GOT3 (cell line): ENCODE results near the gene PLCXD1.

Experiments used
- DNase-seq: peaks from one replicate; lab custom pipeline; 2025; ENCODE audit warnings: mixed read lengths; lab: John Stamatoyannopoulos, UW

PLCXD1 gene

DNA sequence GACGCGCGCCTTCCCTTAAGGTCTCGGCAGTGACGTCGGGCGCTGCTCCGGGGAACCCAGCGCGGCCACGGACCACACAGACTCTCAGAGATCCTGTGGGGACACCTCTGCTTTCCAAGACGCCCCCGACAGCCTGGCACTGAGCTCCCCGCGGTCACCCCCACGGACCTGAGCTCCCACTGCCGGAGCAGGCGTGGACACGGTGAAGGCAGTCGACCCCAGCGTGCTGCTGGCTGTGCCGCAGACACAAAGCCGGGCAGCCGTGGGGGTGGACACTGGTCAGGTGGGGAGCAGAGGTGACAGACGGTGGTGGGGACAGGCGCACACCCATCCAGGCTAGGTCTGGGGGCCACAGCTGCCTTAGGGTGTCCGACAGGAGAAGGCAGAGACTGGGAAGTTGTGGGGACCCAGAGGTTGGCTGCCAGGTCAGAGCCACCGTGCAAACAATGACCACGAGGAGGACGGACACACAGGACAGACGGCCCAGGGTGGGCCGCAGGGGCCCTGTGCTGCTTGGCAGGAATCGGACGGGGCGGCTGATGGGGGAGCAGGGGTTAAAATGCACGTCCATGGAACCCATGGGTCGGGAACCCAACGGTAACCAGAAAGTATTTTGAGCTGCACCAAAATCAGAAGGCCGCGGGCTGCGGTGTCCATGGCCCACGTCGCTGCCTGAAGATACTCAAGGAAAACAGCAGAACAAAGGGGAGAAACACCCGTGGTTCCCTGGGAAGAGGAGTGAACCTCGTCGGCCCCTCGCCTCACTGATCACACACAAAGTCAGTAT lies 54.0 kb downstream of the PLCXD1 start:
- no peak for DNase-seq

GRCh38 chrX:335758-336155 lies 54.6 kb downstream of the PLCXD1 start:
- DNase-seq: no peak

GRCh38 chrX:336227-336626 lies 55.0 kb downstream of the PLCXD1 start:
- DNase-seq: no peak

DNA sequence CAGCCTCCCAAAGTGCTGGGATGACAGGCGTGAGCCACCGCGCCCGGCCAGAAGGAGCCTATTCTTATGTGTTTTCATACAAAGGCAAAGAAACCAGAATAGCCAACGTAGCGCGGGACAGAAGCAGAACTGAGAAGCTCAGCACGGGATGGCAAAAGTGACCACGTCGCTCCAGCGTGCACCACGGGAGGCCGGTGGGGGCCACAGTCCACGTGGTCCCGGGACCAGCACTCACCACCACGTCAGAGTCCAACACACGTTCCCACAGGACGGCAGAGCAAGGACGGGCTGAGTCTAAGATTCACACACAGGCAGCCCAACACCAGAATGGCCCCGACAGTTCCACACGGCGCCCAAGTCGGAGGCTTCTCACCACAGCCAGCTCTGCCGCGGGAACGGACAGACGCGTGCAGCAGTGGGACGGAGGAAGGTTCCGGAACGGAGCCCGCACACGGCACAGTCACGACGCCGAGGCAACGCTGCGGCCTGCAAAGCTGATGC lies 56.2 kb downstream of the PLCXD1 start:
- no peak for DNase-seq

- DNase-seq: no peak
Observed at GRCh38 chrX:338281-338835, 57.2 kb downstream of the PLCXD1 start.

DNA sequence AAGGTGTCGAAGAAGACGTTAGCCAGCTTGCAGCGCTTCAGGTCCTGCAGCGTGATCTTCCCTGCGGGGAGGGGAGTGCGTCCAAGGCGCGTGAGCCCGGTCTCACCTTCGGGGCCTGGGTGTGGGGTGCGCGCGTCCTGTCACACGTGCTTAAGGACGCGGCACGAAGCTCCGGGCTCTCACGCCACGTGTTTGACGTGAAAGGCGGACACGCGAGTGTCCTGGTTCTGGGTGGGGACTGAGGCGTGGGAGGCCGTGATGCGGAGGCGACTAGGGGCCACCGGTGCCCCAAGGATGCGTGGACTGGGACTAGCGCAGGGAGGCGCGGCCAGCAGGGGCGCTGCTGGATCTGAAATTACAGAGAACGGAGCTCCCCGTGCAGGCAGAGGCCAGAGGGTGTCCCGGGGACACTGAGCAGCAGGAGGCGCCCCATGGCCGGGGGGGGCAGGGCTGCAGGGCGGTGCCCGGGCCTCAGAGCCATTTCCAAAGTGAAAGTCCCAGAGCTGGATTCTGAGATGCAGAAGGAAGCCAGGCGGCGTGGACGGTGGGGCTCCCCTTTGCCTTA lies 57.7 kb downstream of the PLCXD1 start:
- DNase-seq: no peak

GRCh38 chrX:340121-340520 lies 58.9 kb downstream of the PLCXD1 start:
- DNase-seq: no peak

GRCh38 chrX:340641-341423 lies 59.7 kb downstream of the PLCXD1 start:
- no peak for DNase-seq

- no peak for DNase-seq
Observed at GRCh38 chrX:341541-342101, 60.4 kb downstream of the PLCXD1 start.

GRCh38 chrX:344371-344901 lies 63.3 kb downstream of the PLCXD1 start:
- DNase-seq: no peak

DNA sequence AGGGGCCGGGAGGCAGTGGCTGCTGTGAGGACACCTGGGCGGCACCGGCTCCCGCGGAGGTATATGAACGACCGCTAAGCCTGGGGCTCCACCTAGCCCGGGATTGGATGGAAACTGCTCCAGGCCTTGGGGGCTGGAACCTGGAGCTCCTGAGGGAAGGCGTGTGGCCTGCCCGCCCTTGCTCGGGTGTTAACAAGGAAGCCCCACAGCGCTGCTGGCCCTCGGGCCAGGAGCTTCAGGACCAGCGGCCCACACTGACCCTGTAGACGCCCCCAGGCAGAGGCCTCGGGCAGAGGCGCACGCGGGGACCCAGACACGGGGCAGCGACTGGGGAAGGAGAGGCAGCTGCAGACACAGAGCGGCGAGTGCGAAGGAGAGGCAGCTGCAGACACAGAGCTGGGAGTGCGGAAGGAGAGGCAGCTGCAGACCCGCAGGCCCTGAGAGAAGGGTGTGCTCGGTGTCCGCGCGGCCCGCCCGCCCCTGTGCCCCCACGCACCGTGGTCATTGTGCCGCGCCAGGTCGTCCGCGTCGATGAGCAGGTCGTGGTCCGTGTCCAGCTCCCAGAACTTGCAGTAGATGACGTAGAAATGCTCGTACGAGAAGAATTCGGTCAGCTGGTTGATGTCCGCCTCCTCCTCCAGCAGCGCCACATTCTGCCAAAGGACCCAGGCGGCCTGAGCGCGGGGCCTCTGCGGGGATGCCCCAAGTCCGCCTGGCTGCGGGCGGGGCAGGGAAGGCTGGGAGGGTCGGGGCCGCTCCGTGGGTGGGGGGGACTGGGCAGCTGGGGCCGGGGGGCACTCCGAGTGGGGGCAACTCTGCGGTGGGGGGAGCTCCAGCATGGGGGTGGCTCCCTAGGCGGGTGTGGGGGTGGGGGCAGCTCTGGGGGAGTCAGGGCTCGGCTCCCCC lies 64.1 kb downstream of the PLCXD1 start:
- no peak for DNase-seq

GRCh38 chrX:346034-346813 lies 65.0 kb downstream of the PLCXD1 start:
- no peak for DNase-seq

GRCh38 chrX:347351-348117 lies 66.4 kb downstream of the PLCXD1 start:
- no peak for DNase-seq

- DNase-seq: no peak
Observed at GRCh38 chrX:348461-349117, 67.4 kb downstream of the PLCXD1 start.

GRCh38 chrX:349196-349595 lies 68.0 kb downstream of the PLCXD1 start:
- no peak for DNase-seq

DNA sequence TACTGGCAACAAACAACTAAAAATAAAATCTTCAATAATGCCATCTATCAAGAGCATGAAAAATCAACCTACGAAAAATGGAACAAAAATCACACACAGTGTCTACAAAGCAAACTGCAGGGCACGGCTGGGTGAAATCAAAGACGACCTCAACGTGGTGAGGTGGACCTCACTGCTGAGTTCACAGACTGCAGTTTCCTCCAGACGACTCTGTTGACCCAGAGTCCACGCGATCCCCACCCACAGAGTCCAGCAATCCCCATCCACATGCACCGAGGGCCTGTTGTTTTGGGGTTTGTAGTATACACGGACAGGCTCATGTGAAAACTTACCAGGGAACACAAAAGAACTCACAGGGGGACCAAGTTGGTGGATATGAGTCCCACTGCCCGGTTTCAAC lies 68.5 kb downstream of the PLCXD1 start:
- no peak for DNase-seq

DNA sequence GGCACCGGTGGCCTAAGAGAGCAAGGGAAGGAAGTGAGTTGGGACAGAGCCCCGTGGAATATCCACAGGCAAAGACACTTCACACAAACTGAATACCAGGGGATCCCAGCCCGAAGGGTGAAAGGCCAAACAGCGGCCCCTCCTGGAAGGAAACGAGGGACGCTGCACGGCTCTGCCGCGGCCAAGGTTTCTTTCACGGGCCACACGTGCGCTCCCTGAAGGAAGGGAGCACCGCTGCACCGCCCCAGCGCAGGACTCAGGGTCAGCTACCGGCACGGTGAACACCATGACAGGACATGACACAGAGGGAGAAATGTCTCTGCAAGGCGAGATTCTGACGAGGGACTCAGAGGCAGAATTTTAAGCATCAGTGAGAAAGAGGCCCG lies 69.0 kb downstream of the PLCXD1 start:
- no peak for DNase-seq

GRCh38 chrX:350534-351323 lies 69.5 kb downstream of the PLCXD1 start:
- DNase-seq: no peak
